Measurements from ENCODE around the gene RDH16. TPM values are rescaled to one million over a fixed set of nuclear protein-coding genes. Genes with fewer than 3 reads are reported as not detected.

The RDH16 gene
- total RNA-seq, 1 experiment from 2014 or later = 0.16 TPM

- H3K9me3 Mint-ChIP-seq (ENCODE audit: unreplicated experiment) = no peaks in the 10 kb centered on the region
- no TSS peak for BruUV-seq (replicated peaks)
- H3K4me1 Mint-ChIP-seq (ENCODE audit: insufficient read depth, unreplicated experiment) = peaks cover 7% of the 10 kb centered on the region
- H3K4me3 Mint-ChIP-seq (ENCODE audit: unreplicated experiment) = no peak overlapping the region
- DNase-seq (ENCODE audit: unreplicated experiment) = no peak
- ChIA-PET CTCF (interaction anchor here (0.7 to 3.0 kb wide), 5 partner anchors 8 to 238 kb away, joined by 3 to 17 read pairs (median 5); no protein-coding TSS in a partner anchor), POLR2A (no interaction called here)
- H3K36me3 Mint-ChIP-seq (ENCODE audit: insufficient read depth, unreplicated experiment) = peaks cover 19% of the 10 kb centered on the region
- H3K27me3 Mint-ChIP-seq (ENCODE audit: insufficient read depth, unreplicated experiment) = no peaks in the 10 kb centered on the region
- H3K27ac Mint-ChIP-seq (ENCODE audit: low read depth, unreplicated experiment) = no peak overlapping the region
- intact Hi-C loops (cut with micrococcal nuclease) = no loop called here
- TF ChIP-seq CTCF (IDR thresholded peaks at IDR 0.05; ENCODE audit: unreplicated experiment) = no peak
Measured at GRCh38 chr12:56995930-56996496, 38.6 kb upstream of the RDH16 start.

- ChIA-PET CTCF (interaction anchor here (0.5 to 1.4 kb wide), 7 partner anchors 10 to 647 kb away, joined by 3 to 6 read pairs (median 4); no protein-coding TSS in a partner anchor), POLR2A (no interaction called here)
- Mint-ChIP-seq H3K27me3 (ENCODE audit: insufficient read depth, unreplicated experiment) (no peaks in the 10 kb centered on the region), H3K9me3 (ENCODE audit: unreplicated experiment) (no peaks in the 10 kb centered on the region), H3K36me3 (ENCODE audit: insufficient read depth, unreplicated experiment) (peaks cover 15% of the 10 kb centered on the region), H3K4me1 (ENCODE audit: insufficient read depth, unreplicated experiment) (peaks cover 7% of the 10 kb centered on the region), H3K4me3 (ENCODE audit: unreplicated experiment) (no peak overlapping the region), H3K27ac (ENCODE audit: low read depth, unreplicated experiment) (no peak overlapping the region)
- intact Hi-C loops (cut with micrococcal nuclease) = no loop called here
- no TSS peak for BruUV-seq (replicated peaks)
- DNase-seq (ENCODE audit: unreplicated experiment) = no peak
- no peak for TF ChIP-seq CTCF (IDR thresholded peaks at IDR 0.05; ENCODE audit: unreplicated experiment)
Measured at GRCh38 chr12:56995201-56995929, 38.0 kb upstream of the RDH16 start.

- Mint-ChIP-seq H3K4me3 (ENCODE audit: unreplicated experiment) (no peak overlapping the region), H3K36me3 (ENCODE audit: insufficient read depth, unreplicated experiment) (peaks cover 7% of the 10 kb centered on the region), H3K4me1 (ENCODE audit: insufficient read depth, unreplicated experiment) (no peaks in the 10 kb centered on the region), H3K27ac (ENCODE audit: low read depth, unreplicated experiment) (no peak overlapping the region), H3K9me3 (ENCODE audit: unreplicated experiment) (no peaks in the 10 kb centered on the region), H3K27me3 (ENCODE audit: insufficient read depth, unreplicated experiment) (no peaks in the 10 kb centered on the region)
- intact Hi-C loops (cut with micrococcal nuclease) = no loop called here
- ChIA-PET POLR2A (interaction anchor here (0.6 to 1.1 kb wide), 3 partner anchors 18 to 241 kb away, joined by 3 read pairs; no protein-coding TSS in a partner anchor), CTCF (interaction anchor here (0.6 to 1.4 kb wide), 10 partner anchors 8 to 249 kb away, joined by 3 to 5 read pairs (median 4); partner anchors contain the start of gene ZBTB39)
- DNase-seq (ENCODE audit: unreplicated experiment) = no peak
- TF ChIP-seq CTCF (IDR thresholded peaks at IDR 0.05; ENCODE audit: unreplicated experiment) = no peak
- no TSS peak for BruUV-seq (replicated peaks)
Measured at GRCh38 chr12:56994231-56994746, 36.9 kb upstream of the RDH16 start.

GRCh38 chr12:56993346-56993745, 35.9 kb upstream of the RDH16 start:
- no peaks in the 10 kb centered on the region for H3K27me3 Mint-ChIP-seq (ENCODE audit: insufficient read depth, unreplicated experiment)
- TF ChIP-seq CTCF (IDR thresholded peaks at IDR 0.05; ENCODE audit: unreplicated experiment) = no peak
- no peak overlapping the region for H3K4me3 Mint-ChIP-seq (ENCODE audit: unreplicated experiment)
- intact Hi-C loops (cut with micrococcal nuclease) = no loop called here
- ChIA-PET POLR2A (interaction anchor here (0.6 to 1.1 kb wide), 4 partner anchors 17 to 304 kb away, joined by 3 read pairs; no protein-coding TSS in a partner anchor), CTCF (interaction anchor here (0.6 to 1.4 kb wide), 5 partner anchors 9 to 80 kb away, joined by 3 to 5 read pairs (median 4); no protein-coding TSS in a partner anchor)
- H3K27ac Mint-ChIP-seq (ENCODE audit: low read depth, unreplicated experiment) = no peak overlapping the region
- H3K36me3 Mint-ChIP-seq (ENCODE audit: insufficient read depth, unreplicated experiment) = peaks cover 3% of the 10 kb centered on the region
- no peaks in the 10 kb centered on the region for H3K9me3 Mint-ChIP-seq (ENCODE audit: unreplicated experiment)
- no peaks in the 10 kb centered on the region for H3K4me1 Mint-ChIP-seq (ENCODE audit: insufficient read depth, unreplicated experiment)
- no TSS peak for BruUV-seq (replicated peaks)
- no peak for DNase-seq (ENCODE audit: unreplicated experiment)

Data from MCF 10A (cell line).